Fibroblast of villous mesenchyme (primary cell): ENCODE data around the gene CORO1C. TPM values are rescaled to one million over a fixed set of nuclear protein-coding genes. Genes with fewer than 3 reads are reported as not detected.

ENCODE experiments used
- DNase-seq: peaks from one replicate; pipeline ENCODE4 v3.0.0-alpha.2; 2010; ENCODE audit warnings: low read depth
- H3K4me3 ChIP-seq: 2 replicates; pipeline ENCODE4 v1.5.1; 2011; ENCODE audit warnings: low read depth, mild to moderate bottlenecking, low read length
- CTCF ChIP-seq: IDR thresholded peaks from 2 replicates; pipeline ENCODE4 v1.5.1; 2012; ENCODE audit warnings: low read depth, mild to moderate bottlenecking, low read length; ENCODE audit not compliant: insufficient read depth
- total RNA-seq: library from RNA; depleted of rRNA; stranded (reverse); fragments of >200 nt; gene quantifications from 2 replicates; pipeline ENCODE4 v1.2.3, GENCODE V29; 2012

Gene CORO1C
- total RNA-seq, 1 donor: 433 TPM

GRCh38 chr12:108612788-108613282 is 118.5 kb downstream of the CORO1C start:
- TF ChIP-seq CTCF: no peak
- H3K4me3 ChIP-seq: no peak overlapping the region
- DNase-seq: no peak

GRCh38 chr12:108611884-108612415 is 119.4 kb downstream of the CORO1C start:
- peak; percentile 82 for DNase-seq
- TF ChIP-seq CTCF: peak; percentile 54
- H3K4me3 ChIP-seq: no peak overlapping the region

GRCh38 chr12:108610856-108611605 is 120.3 kb downstream of the CORO1C start:
- DNase-seq: no peak
- TF ChIP-seq CTCF: no peak

GRCh38 chr12:108610336-108610815 is 120.9 kb downstream of the CORO1C start:
- no peak for DNase-seq
- no peak for TF ChIP-seq CTCF
- no peak overlapping the region for H3K4me3 ChIP-seq

More at GRCh38 chr12:108610856-108611605, 120.3 kb downstream of the CORO1C start:
- no peak overlapping the region for H3K4me3 ChIP-seq

GRCh38 chr12:108609537-108610335 is 121.6 kb downstream of the CORO1C start:
- no peak for TF ChIP-seq CTCF
- H3K4me3 ChIP-seq: no peak overlapping the region
- peak; percentile 97 for DNase-seq

- no peak for TF ChIP-seq CTCF
These were observed 122.7 kb downstream of the CORO1C start for GRCh38 chr12:108608616-108609015.

More at GRCh38 chr12:108608616-108609015, 122.7 kb downstream of the CORO1C start:
- no peak for DNase-seq
- no peak overlapping the region for H3K4me3 ChIP-seq
